ENCODE data around the gene MED12L.

The MED12L gene

GRCh38 chr3:151299006-151299405, 213.5 kb downstream of the MED12L start:
- ChIA-PET CTCF (interaction anchor here (1.2 to 1.7 kb wide), 7 partner anchors 10 to 131 kb away, joined by 3 to 6 read pairs (median 3); no protein-coding TSS in a partner anchor), POLR2A (no interaction called here)
- TF ChIP-seq CTCF (IDR thresholded peaks at IDR 0.05; ENCODE audit: control extremely low read depth, extremely low read depth, low read depth, missing control alignments) = no peak
- DNase-seq (ENCODE audit: extremely low spot score) = no peak

- TF ChIP-seq CTCF (IDR thresholded peaks at IDR 0.05; ENCODE audit: control extremely low read depth, extremely low read depth, low read depth, missing control alignments) = no peak
- CTCF ChIA-PET = interaction anchor here (1.1 to 1.3 kb wide), 3 partner anchors 12 to 122 kb away, joined by 3 to 4 read pairs (median 4); no protein-coding TSS in a partner anchor
These were observed 215.1 kb downstream of the MED12L start for GRCh38 chr3:151300539-151300938.

GRCh38 chr3:151301787-151302186, 216.3 kb downstream of the MED12L start:
- DNase-seq (ENCODE audit: extremely low spot score) = no peak
- no peak for TF ChIP-seq CTCF (IDR thresholded peaks at IDR 0.05; ENCODE audit: control extremely low read depth, extremely low read depth, low read depth, missing control alignments)
- ChIA-PET CTCF (no interaction called here), POLR2A (no interaction called here)

More at GRCh38 chr3:151300539-151300938, 215.1 kb downstream of the MED12L start:
- DNase-seq (ENCODE audit: extremely low spot score) = no peak
- POLR2A ChIA-PET = no interaction called here

GRCh38 chr3:151303751-151304150, 218.3 kb downstream of the MED12L start:
- ChIA-PET CTCF (interaction anchor here (1.2 kb wide), 1 partner anchor 86 kb away, joined by 3 read pairs; no protein-coding TSS in a partner anchor), POLR2A (interaction anchor here (0.6 kb wide), 1 partner anchor 81 kb away, joined by 3 read pairs; the partner anchor contains the start of gene P2RY12)
- no peak for DNase-seq (ENCODE audit: extremely low spot score)
- no peak for TF ChIP-seq CTCF (IDR thresholded peaks at IDR 0.05; ENCODE audit: control extremely low read depth, extremely low read depth, low read depth, missing control alignments)

- DNase-seq (ENCODE audit: extremely low spot score) = no peak
- ChIA-PET POLR2A (no interaction called here), CTCF (interaction anchor here (1.1 to 1.5 kb wide), 4 partner anchors 17 to 77 kb away, joined by 3 to 7 read pairs (median 3); no protein-coding TSS in a partner anchor)
- TF ChIP-seq CTCF (IDR thresholded peaks at IDR 0.05; ENCODE audit: control extremely low read depth, extremely low read depth, low read depth, missing control alignments) = no peak
These were observed 219.8 kb downstream of the MED12L start for GRCh38 chr3:151305060-151305774.

GRCh38 chr3:151305775-151306151, 220.3 kb downstream of the MED12L start:
- no peak for DNase-seq (ENCODE audit: extremely low spot score)
- CTCF ChIA-PET = interaction anchor here (0.9 to 1.5 kb wide), 4 partner anchors 17 to 138 kb away, joined by 3 to 7 read pairs (median 3); no protein-coding TSS in a partner anchor
- POLR2A ChIA-PET = no interaction called here
- no peak for TF ChIP-seq CTCF (IDR thresholded peaks at IDR 0.05; ENCODE audit: control extremely low read depth, extremely low read depth, low read depth, missing control alignments)

Data from GM10248 (cell line).